HG03060 (cell line): ENCODE data around the gene SESN1.
"Not testable (repeated sequence)": the region's sequence is repeated elsewhere in the genome, so short reads cannot be mapped to it uniquely, and the experiment has no call there.

Source experiments
- ATAC-seq: cut with Tn5 transposase; IDR thresholded peaks from one replicate; pipeline ENCODE4 v1.9.1; 2021; ENCODE audit warnings: low read depth, moderate number of reproducible peaks; ENCODE audit not compliant: unreplicated experiment

The SESN1 gene

GRCh38 chr6:109006818-109007217 is 87.8 kb downstream of the SESN1 start:
- ATAC-seq: no peak

- no peak for ATAC-seq
These were observed 91.8 kb downstream of the SESN1 start for GRCh38 chr6:109002882-109003281.

GRCh38 chr6:109002051-109002697 is 92.5 kb downstream of the SESN1 start:
- no peak for ATAC-seq

- no peak for ATAC-seq
These were observed 93.3 kb downstream of the SESN1 start for GRCh38 chr6:109001291-109001894.

- no peak for ATAC-seq
These were observed 94.4 kb downstream of the SESN1 start for GRCh38 chr6:109000289-109000688.

- ATAC-seq: no peak
These were observed 95.2 kb downstream of the SESN1 start for GRCh38 chr6:108999428-108999827.

- no peak for ATAC-seq
These were observed 96.2 kb downstream of the SESN1 start for GRCh38 chr6:108998485-108998884.

GRCh38 chr6:108996208-108996607 is 98.4 kb downstream of the SESN1 start:
- no peak for ATAC-seq

- ATAC-seq: no peak
These were observed 99.3 kb downstream of the SESN1 start for GRCh38 chr6:108995296-108995695.

- ATAC-seq: no peak
These were observed 100.8 kb downstream of the SESN1 start for GRCh38 chr6:108993876-108994275.

GRCh38 chr6:108989700-108990099 is 104.9 kb downstream of the SESN1 start:
- ATAC-seq: no peak

GRCh38 chr6:108988765-108989164 is 105.9 kb downstream of the SESN1 start:
- no peak for ATAC-seq

GRCh38 chr6:108988296-108988695 is 106.3 kb downstream of the SESN1 start:
- no peak for ATAC-seq

GRCh38 chr6:108987156-108987555 is 107.5 kb downstream of the SESN1 start:
- ATAC-seq: no peak

- no peak for ATAC-seq
These were observed 109.3 kb downstream of the SESN1 start for GRCh38 chr6:108985301-108985700.

- ATAC-seq: no peak
These were observed 111.5 kb downstream of the SESN1 start for GRCh38 chr6:108983151-108983550.

GRCh38 chr6:108982154-108983113 is 112.2 kb downstream of the SESN1 start:
- ATAC-seq: no peak

GRCh38 chr6:108978638-108979037 is 116.0 kb downstream of the SESN1 start:
- not testable (repeated sequence) for ATAC-seq

- no peak for ATAC-seq
These were observed 120.4 kb downstream of the SESN1 start for GRCh38 chr6:108974201-108974600.

- ATAC-seq: no peak
These were observed 124.9 kb downstream of the SESN1 start for GRCh38 chr6:108969776-108970175.
